PFSK-1 (cell line): ENCODE results near the gene C16orf92.

Source experiments
- POLR2AphosphoS5 ChIP-seq: IDR thresholded peaks from 2 replicates; pipeline ENCODE4 v1.6.1; 2012; ENCODE audit warnings: low read depth, mild to moderate bottlenecking, control low read depth, low read length, moderate library complexity
- SIN3A ChIP-seq: IDR thresholded peaks from 2 replicates; pipeline ENCODE4 v1.6.1; 2012; ENCODE audit warnings: mild to moderate bottlenecking, low read length, moderate library complexity, borderline replicate concordance; ENCODE audit not compliant: insufficient read depth
- TAF1 ChIP-seq: IDR thresholded peaks from 2 replicates; pipeline ENCODE4 v1.6.1; 2012; ENCODE audit warnings: low read length, control low read depth, borderline replicate concordance; ENCODE audit not compliant: insufficient read depth
- TF ChIP-seq, protein P1 (sequence below), 2 experiments: IDR thresholded peaks; 2 replicates each; pipeline versions ENCODE4 v1.6.1 to v1.8.0; 2011 to 2012; ENCODE audit warnings: low read depth in 2 of 2, low read length in 2 of 2, control low read depth in 1 of 2, inconsistent platforms in 1 of 2, mild to moderate bottlenecking in 1 of 2, moderate library complexity in 1 of 2; ENCODE audit not compliant: insufficient read depth in 1 of 2

- TF ChIP-seq, protein P1, sequence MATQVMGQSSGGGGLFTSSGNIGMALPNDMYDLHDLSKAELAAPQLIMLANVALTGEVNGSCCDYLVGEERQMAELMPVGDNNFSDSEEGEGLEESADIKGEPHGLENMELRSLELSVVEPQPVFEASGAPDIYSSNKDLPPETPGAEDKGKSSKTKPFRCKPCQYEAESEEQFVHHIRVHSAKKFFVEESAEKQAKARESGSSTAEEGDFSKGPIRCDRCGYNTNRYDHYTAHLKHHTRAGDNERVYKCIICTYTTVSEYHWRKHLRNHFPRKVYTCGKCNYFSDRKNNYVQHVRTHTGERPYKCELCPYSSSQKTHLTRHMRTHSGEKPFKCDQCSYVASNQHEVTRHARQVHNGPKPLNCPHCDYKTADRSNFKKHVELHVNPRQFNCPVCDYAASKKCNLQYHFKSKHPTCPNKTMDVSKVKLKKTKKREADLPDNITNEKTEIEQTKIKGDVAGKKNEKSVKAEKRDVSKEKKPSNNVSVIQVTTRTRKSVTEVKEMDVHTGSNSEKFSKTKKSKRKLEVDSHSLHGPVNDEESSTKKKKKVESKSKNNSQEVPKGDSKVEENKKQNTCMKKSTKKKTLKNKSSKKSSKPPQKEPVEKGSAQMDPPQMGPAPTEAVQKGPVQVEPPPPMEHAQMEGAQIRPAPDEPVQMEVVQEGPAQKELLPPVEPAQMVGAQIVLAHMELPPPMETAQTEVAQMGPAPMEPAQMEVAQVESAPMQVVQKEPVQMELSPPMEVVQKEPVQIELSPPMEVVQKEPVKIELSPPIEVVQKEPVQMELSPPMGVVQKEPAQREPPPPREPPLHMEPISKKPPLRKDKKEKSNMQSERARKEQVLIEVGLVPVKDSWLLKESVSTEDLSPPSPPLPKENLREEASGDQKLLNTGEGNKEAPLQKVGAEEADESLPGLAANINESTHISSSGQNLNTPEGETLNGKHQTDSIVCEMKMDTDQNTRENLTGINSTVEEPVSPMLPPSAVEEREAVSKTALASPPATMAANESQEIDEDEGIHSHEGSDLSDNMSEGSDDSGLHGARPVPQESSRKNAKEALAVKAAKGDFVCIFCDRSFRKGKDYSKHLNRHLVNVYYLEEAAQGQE (IDR thresholded peaks at IDR 0.05; ENCODE audit: insufficient read depth in 1 of 2, low read depth in 2 of 2, low read length in 2 of 2) = peak in 1 of 2 experiments; percentile 47; a peak in 1 of 4 replicates
- TF ChIP-seq TAF1 (no peak), POLR2AphosphoS5 (no peak), SIN3A (no peak)
Observed at GRCh38 chr16:30032083-30032819, 9.3 kb downstream of the C16orf92 start.
